DOHH2 (cell line): ENCODE results near the gene TLR5.

ENCODE experiments used
- EZH2phosphoT487 ChIP-seq: fragments of 200-600 bp; sonication (generic); IDR thresholded peaks from 2 replicates; pipeline ENCODE4 v1.6.1; 2017; ENCODE audit warnings: borderline replicate concordance, mild to moderate bottlenecking, antibody characterized with exemption, low read length, moderate library complexity, mixed read lengths
- TF ChIP-seq, protein P1 (sequence below): fragments of 200-600 bp; sonication (generic); IDR thresholded peaks from one replicate; pipeline ENCODE4 v1.5.1; 2014; ENCODE audit warnings: antibody characterized with exemption, mild to moderate bottlenecking, low read depth, low read length; ENCODE audit not compliant: poor library complexity, severe bottlenecking

GRCh38 chr1:223081181-223081994 is 61.7 kb downstream of the TLR5 start:
- no peak for TF ChIP-seq EZH2phosphoT487
- TF ChIP-seq, protein P1, sequence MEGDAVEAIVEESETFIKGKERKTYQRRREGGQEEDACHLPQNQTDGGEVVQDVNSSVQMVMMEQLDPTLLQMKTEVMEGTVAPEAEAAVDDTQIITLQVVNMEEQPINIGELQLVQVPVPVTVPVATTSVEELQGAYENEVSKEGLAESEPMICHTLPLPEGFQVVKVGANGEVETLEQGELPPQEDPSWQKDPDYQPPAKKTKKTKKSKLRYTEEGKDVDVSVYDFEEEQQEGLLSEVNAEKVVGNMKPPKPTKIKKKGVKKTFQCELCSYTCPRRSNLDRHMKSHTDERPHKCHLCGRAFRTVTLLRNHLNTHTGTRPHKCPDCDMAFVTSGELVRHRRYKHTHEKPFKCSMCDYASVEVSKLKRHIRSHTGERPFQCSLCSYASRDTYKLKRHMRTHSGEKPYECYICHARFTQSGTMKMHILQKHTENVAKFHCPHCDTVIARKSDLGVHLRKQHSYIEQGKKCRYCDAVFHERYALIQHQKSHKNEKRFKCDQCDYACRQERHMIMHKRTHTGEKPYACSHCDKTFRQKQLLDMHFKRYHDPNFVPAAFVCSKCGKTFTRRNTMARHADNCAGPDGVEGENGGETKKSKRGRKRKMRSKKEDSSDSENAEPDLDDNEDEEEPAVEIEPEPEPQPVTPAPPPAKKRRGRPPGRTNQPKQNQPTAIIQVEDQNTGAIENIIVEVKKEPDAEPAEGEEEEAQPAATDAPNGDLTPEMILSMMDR, result peak; percentile 71
